Psoas muscle (tissue), 8 donors: ENCODE measurements around the gene SRPK2. TPM values are rescaled to one million over a fixed set of nuclear protein-coding genes. Genes with fewer than 3 reads are reported as not detected.

Source experiments
- ATAC-seq, 4 donors: fragments of 200-7000 bp; cut with Tn5 transposase; one replicate each; pipeline ENCODE4 v1.9.1; 2020; ENCODE audit warnings: moderate library complexity in 3 of 4, mild to moderate bottlenecking in 2 of 4
- DNase-seq, 2 donors: peaks; one replicate each; pipeline ENCODE4 v3.0.0-alpha.2; 2020
- H3K27ac ChIP-seq: fragments of 200-600 bp; one replicate; pipeline ENCODE4 v1.8.0; 2022
- H3K27me3 ChIP-seq, 3 donors: fragments of 200-600 bp in 1 of 3; one replicate each; pipeline versions ENCODE4 v1.6.1 to v1.8.0; 2013 to 2022; ENCODE audit warnings: low read length in 2 of 3, mild to moderate bottlenecking in 2 of 3, moderate library complexity in 1 of 3; ENCODE audit not compliant: insufficient read depth in 3 of 3
- H3K36me3 ChIP-seq, 2 donors: fragments of 200-600 bp in 1 of 2; one replicate each; pipeline versions ENCODE4 v1.6.1 to v1.8.0; 2013 to 2022; ENCODE audit warnings: low read depth in 1 of 2, mild to moderate bottlenecking in 1 of 2, moderate library complexity in 1 of 2; ENCODE audit not compliant: insufficient read depth in 1 of 2
- H3K4me1 ChIP-seq: fragments of 200-600 bp; one replicate; pipeline ENCODE4 v1.8.0; 2022
- H3K4me3 ChIP-seq: fragments of 200-600 bp; one replicate; pipeline ENCODE4 v1.8.0; 2022; ENCODE audit warnings: mild to moderate bottlenecking
- H3K9me3 ChIP-seq: fragments of 200-600 bp; one replicate; pipeline ENCODE4 v1.8.0; 2022
- WGBS, 3 donors: extraction: QIAGEN DNeasy Blood & Tissue Kit; methylation state at CpG; one replicate each; pipeline versions ENCODE4 v1.1.6 to v1.1.7; 2013; 5-methylcytosine and 5-hydroxymethylcytosine counted together
- intact Hi-C, 2 donors: fragments of 100-400 bp; cut with DNase I; formaldehyde crosslinking; loops; one replicate each; pipeline versions ENCODE4 v1.11.0 to v1.14.2; 2022
- polyA plus RNA-seq, 3 donors: library from polyadenylated mRNA; stranded (reverse); fragments of 200-250 nt; gene quantifications; one replicate each; pipeline ENCODE4 v1.2.3, GENCODE V29; 2013
- total RNA-seq, 4 donors: library from RNA; stranded (reverse); fragmentation: NEBNext Ultra II Directional in 2 of 4; extraction: Animal tissue kit (Norgen Biotek cat#: 25700) in 2 of 4; gene quantifications; one replicate each; pipeline versions ENCODE4 v1.2.1 to v1.2.4, GENCODE V29; 2021 to 2023
- TF ChIP-seq, protein P1 (sequence below): fragments of 200-600 bp; IDR thresholded peaks from one replicate; pipeline ENCODE4 v1.8.0; 2022; ENCODE audit warnings: antibody characterized with exemption
- donor health status: healthy with polysubstance abuse.
- donor health status: DM: no; HTN: no; CAD: no; lungs with moderate emphysema.
- donor health status: Bipolar disorder and iron deficiency.
- donor health status: healthy.
- donor health status: DM: yes; HTN: yes; CAD: no.
- donor health status: DM: no; HTN: no; CAD: no.
- donor health status: DM: no; HTN: no; CAD: no.
- donor health status: DM: yes; HTN: yes; CAD: no.

Gene SRPK2
- total and polyA plus RNA-seq, 7 donors, result 12.7 to 51.3 (median 33.2) TPM

DNA sequence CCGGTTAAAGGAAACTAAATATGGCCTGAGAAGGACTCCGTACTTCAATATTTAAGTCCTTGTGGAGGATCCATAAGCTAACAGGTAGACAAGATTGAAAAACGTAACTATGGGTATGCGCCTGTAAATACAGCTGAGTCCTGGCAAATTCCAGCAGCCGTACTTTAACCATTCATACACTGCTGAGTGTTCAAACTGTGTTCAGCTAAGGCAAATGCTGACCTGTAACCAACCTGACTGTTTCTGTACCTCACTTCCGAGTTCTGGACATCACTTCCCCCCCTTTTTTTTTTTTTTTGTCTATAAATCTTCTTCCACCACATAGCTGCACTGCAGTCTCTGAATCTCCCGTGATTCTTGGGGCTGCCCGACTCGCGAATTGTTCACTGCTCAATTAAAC is 69.1 kb downstream of the SRPK2 start:
- no peak for ATAC-seq
- H3K27ac ChIP-seq, result no peak overlapping the region
- intact Hi-C loops, result no loop called here

DNA sequence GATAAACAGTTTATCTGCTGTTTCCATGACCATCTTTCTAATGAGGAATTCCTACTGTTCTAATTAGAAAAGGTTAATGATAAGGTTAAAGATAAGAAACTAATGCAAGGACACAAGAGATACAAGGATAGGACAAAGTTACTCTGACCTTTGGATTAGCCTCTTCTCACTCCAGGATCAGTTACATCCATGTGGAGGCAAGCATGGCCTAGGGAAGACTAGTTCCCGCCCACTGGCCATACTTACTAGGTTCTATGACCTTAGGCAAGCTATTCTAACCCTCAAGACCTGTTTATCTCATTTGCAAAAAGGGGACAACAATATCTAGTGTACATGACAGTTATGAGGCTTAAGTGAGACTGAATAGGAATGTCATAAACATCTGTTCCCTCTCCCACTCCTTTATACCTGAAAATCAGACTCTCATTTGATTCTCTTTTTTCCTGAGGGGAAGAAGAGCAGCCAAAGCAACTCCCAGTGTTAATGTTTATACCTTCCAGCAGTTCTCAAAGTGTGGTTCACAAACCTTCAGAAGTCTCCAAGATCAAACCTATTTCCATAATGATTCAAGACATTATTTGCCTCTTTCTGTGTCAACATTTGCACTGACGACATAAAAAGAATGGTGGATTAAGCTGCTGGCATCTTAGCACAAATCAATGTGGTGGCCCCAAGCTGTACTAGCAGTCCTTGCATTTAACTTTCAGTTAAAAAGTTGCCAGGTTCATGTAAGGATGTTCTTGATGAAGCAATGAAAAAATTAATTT is 72.0 kb downstream of the SRPK2 start:
- no peaks in the 10 kb centered on the region for H3K36me3 ChIP-seq
- 65 to 90% (median 74%) methylated on average over 2 of the region's 2 CpGs for WGBS, 3 donors
- H3K27me3 ChIP-seq, result no peaks in the 10 kb centered on the region
- H3K4me1 ChIP-seq, result peaks cover 17% of the 10 kb centered on the region
- ATAC-seq, result peak in 1 of 4 donors; percentile 40
- no peak overlapping the region for H3K4me3 ChIP-seq
- intact Hi-C loops, result no loop called here
- no peak overlapping the region for H3K27ac ChIP-seq
- TF ChIP-seq, protein P1, sequence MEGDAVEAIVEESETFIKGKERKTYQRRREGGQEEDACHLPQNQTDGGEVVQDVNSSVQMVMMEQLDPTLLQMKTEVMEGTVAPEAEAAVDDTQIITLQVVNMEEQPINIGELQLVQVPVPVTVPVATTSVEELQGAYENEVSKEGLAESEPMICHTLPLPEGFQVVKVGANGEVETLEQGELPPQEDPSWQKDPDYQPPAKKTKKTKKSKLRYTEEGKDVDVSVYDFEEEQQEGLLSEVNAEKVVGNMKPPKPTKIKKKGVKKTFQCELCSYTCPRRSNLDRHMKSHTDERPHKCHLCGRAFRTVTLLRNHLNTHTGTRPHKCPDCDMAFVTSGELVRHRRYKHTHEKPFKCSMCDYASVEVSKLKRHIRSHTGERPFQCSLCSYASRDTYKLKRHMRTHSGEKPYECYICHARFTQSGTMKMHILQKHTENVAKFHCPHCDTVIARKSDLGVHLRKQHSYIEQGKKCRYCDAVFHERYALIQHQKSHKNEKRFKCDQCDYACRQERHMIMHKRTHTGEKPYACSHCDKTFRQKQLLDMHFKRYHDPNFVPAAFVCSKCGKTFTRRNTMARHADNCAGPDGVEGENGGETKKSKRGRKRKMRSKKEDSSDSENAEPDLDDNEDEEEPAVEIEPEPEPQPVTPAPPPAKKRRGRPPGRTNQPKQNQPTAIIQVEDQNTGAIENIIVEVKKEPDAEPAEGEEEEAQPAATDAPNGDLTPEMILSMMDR, result no peak
- no peak for DNase-seq
- no peaks in the 10 kb centered on the region for H3K9me3 ChIP-seq

More for the DNA sequence above, 69.1 kb downstream of the SRPK2 start:
- Histone ChIP-seq H3K4me3 (no peak overlapping the region), H3K4me1 (peaks cover 21% of the 10 kb centered on the region), H3K36me3 (no peaks in the 10 kb centered on the region), H3K27me3 (no peaks in the 10 kb centered on the region), H3K9me3 (peaks cover 6% of the 10 kb centered on the region)
- 88 to 94% (median 90%) methylated on average over 10 of the region's 10 CpGs for WGBS, 3 donors
- no peak for DNase-seq
- TF ChIP-seq, protein P1, result no peak

DNA sequence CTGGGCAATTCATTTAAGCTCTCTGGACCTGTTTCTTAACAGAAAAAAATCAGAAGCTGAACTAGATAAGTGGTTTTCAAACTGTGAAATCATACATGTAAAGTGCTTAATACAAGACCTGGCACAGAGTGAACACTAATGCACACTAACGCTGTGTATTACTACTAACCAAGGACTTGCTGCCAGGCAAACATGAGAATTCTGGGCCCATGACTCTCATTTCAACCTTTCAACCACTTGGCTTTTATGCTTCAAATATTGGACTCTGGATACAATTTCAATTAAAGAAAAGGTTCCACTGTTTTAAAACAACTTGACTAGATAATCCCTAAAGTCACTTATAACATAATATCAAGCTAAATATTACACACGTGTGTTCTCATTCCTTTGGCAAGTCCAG is 73.4 kb downstream of the SRPK2 start:
- intact Hi-C loops, result no loop called here
- Histone ChIP-seq H3K4me1 (peaks cover 17% of the 10 kb centered on the region), H3K27me3 (no peaks in the 10 kb centered on the region), H3K36me3 (no peaks in the 10 kb centered on the region), H3K9me3 (no peaks in the 10 kb centered on the region), H3K27ac (peak overlapping the region; percentile 3), H3K4me3 (no peak overlapping the region)
- DNase-seq (no peak), ATAC-seq (peak in 3 of 4 donors; percentile 42 to 82 (median 72))
- 23 to 36% (median 29%) methylated on average over 2 of the region's 2 CpGs for WGBS, 3 donors
- TF ChIP-seq, protein P1, result no peak

DNA sequence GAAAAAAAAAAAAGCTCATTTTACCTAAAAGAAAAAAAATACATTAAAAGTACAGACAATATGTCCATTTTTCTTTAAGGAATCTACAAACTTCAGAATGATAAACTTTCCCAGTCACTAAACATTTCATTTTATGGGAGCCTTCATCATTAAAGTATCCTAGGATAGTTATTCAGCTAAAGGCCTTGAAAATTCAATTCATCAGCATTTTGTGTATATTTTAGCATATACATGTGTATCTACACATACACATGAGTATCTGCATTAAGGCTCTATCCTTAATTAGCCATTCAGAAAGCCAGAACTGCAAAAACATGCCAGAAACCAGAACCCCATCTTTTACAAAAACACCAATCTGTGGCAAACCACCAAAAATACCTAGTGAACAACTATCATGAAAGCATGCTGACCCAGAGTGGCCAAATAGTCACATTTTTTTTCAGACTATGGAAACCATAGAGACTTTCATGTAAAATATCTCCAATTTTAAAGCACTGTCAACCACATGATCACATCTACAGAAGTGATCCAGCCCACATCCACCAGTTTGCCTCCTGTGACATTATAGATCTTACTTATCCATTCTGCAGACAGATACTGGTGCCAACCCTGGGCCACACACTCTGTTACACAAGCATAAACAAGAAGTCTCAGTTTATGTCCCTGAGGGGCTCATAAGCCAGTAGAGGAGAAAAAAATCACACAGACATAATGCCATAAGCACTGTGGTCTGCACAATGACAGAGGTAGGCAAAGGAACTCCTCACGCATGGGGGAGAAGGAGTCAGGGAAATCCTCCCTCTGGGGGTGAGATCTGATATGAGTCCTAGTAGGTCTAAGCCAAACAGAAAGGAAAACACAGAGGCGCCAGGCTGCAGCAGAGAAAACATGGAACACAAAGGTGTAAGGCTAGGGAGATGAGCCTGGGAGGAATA is 79.2 kb downstream of the SRPK2 start:
- H3K36me3 ChIP-seq, result no peaks in the 10 kb centered on the region
- H3K4me3 ChIP-seq, result no peak overlapping the region
- no peak overlapping the region for H3K27ac ChIP-seq
- H3K27me3 ChIP-seq, result no peaks in the 10 kb centered on the region
- ATAC-seq (peak in 1 of 4 donors; percentile 35), DNase-seq (no peak)
- no peaks in the 10 kb centered on the region for H3K9me3 ChIP-seq
- WGBS, 3 donors, result 87 to 90% (median 87%) methylated on average over 2 of the region's 2 CpGs
- peaks cover 27% of the 10 kb centered on the region for H3K4me1 ChIP-seq
- TF ChIP-seq, protein P1, result no peak
- intact Hi-C loops, result no loop called here
